Liver (tissue), 9 donors: ENCODE measurements around the gene AFMID. TPM values are rescaled to one million over a fixed set of nuclear protein-coding genes. Genes with fewer than 3 reads are reported as not detected.
A peak's percentile ranks its signal among the peaks of the same experiment; 100 is the strongest.

Experiments
- DNase-seq: peaks from one replicate; pipeline ENCODE4 v3.0.0-alpha.2; 2017; ENCODE audit warnings: low spot score
- H3K27ac ChIP-seq, 2 donors: one replicate each; pipeline ENCODE4 v1.7.0; 2013; ENCODE audit warnings: inconsistent platforms in 2 of 2, low read length in 2 of 2, control low read depth in 1 of 2, low read depth in 1 of 2, mild to moderate bottlenecking in 1 of 2
- H3K27me3 ChIP-seq, 4 donors: one replicate each; pipeline versions ENCODE4 v1.6.1 to v1.7.0; 2013; ENCODE audit warnings: low read length in 3 of 4, inconsistent platforms in 1 of 4, mild to moderate bottlenecking in 1 of 4, moderate library complexity in 1 of 4; ENCODE audit not compliant: control insufficient read depth in 4 of 4, insufficient read depth in 4 of 4
- H3K36me3 ChIP-seq, 4 donors: one replicate each; pipeline versions ENCODE4 v1.6.1 to v1.7.0; 2013; ENCODE audit warnings: low read length in 3 of 4, mild to moderate bottlenecking in 3 of 4, low read depth in 1 of 4, moderate library complexity in 1 of 4; ENCODE audit not compliant: control insufficient read depth in 4 of 4, insufficient read depth in 3 of 4
- H3K4me1 ChIP-seq, 4 donors: one replicate each; pipeline versions ENCODE4 v1.6.1 to v1.7.0; 2013; ENCODE audit warnings: low read length in 3 of 4, mild to moderate bottlenecking in 3 of 4, moderate library complexity in 1 of 4; ENCODE audit not compliant: control insufficient read depth in 4 of 4, insufficient read depth in 4 of 4
- H3K4me3 ChIP-seq, 3 donors: one replicate each; pipeline versions ENCODE4 v1.6.1 to v1.7.0; 2013; ENCODE audit warnings: low read length in 3 of 3, control low read depth in 1 of 3, low read depth in 1 of 3, mild to moderate bottlenecking in 1 of 3
- H3K9ac ChIP-seq, 2 donors: one replicate each; pipeline ENCODE4 v1.7.0; 2013; ENCODE audit warnings: low read length in 2 of 2, mild to moderate bottlenecking in 2 of 2, moderate library complexity in 2 of 2, control low read depth in 1 of 2, low read depth in 1 of 2
- H3K9me3 ChIP-seq, 4 donors: one replicate each; pipeline versions ENCODE4 v1.6.1 to v1.7.0; 2013; ENCODE audit warnings: low read length in 3 of 4; ENCODE audit not compliant: control insufficient read depth in 4 of 4
- ATF3 ChIP-seq: IDR thresholded peaks from 2 replicates; pipeline ENCODE4 v1.6.1; 2016; ENCODE audit warnings: antibody characterized with exemption
- CTCF ChIP-seq: fragments of 150-350 bp; IDR thresholded peaks from 2 replicates; pipeline ENCODE4 v1.5.1; 2017; ENCODE audit warnings: improper control_type of control experiment, low read depth, low read length; ENCODE audit not compliant: missing input control
- EGR1 ChIP-seq, 2 donors: IDR thresholded peaks; 2 replicates each; pipeline ENCODE4 v1.6.1; 2016 to 2018; ENCODE audit warnings: antibody characterized with exemption in 2 of 2, low read depth in 2 of 2
- FOXA1 ChIP-seq: IDR thresholded peaks from 2 replicates; pipeline ENCODE4 v1.6.1; 2016; ENCODE audit warnings: antibody characterized with exemption
- FOXA2 ChIP-seq: IDR thresholded peaks from 2 replicates; pipeline ENCODE4 v1.6.1; 2016; ENCODE audit warnings: antibody characterized with exemption
- GABPA ChIP-seq, 2 donors: IDR thresholded peaks in 1 of 2; conservative IDR thresholded peaks in 1 of 2; 2 replicates each; pipeline ENCODE4 v1.6.1; 2016; ENCODE audit warnings: antibody characterized with exemption in 2 of 2, mild to moderate bottlenecking in 1 of 2, moderate library complexity in 1 of 2
- HNF4A ChIP-seq, 2 donors: conservative IDR thresholded peaks; 2 replicates each; pipeline ENCODE4 v1.6.1; 2016; ENCODE audit warnings: antibody characterized with exemption in 2 of 2, mild to moderate bottlenecking in 2 of 2
- HNF4G ChIP-seq: IDR thresholded peaks from 2 replicates; pipeline ENCODE4 v1.6.1; 2016; ENCODE audit warnings: antibody characterized with exemption
- JUND ChIP-seq, 2 donors: IDR thresholded peaks; 2 replicates each; pipeline ENCODE4 v1.6.1; 2016; ENCODE audit warnings: antibody characterized with exemption in 2 of 2
- MAX ChIP-seq: IDR thresholded peaks from 2 replicates; pipeline ENCODE4 v1.6.1; 2016; ENCODE audit warnings: antibody characterized with exemption
- NR2F2 ChIP-seq: IDR thresholded peaks from 2 replicates; pipeline ENCODE4 v1.6.1; 2016; ENCODE audit warnings: antibody characterized with exemption
- RAD21 ChIP-seq, 2 donors: IDR thresholded peaks; 2 replicates each; pipeline ENCODE4 v1.6.1; 2016; ENCODE audit warnings: antibody characterized with exemption in 2 of 2, mild to moderate bottlenecking in 2 of 2
- REST ChIP-seq: IDR thresholded peaks from 2 replicates; pipeline ENCODE4 v1.6.1; 2016; ENCODE audit warnings: antibody characterized with exemption, mild to moderate bottlenecking
- RXRA ChIP-seq, 2 donors: IDR thresholded peaks; 2 replicates each; pipeline ENCODE4 v1.6.1; 2017 to 2018; ENCODE audit warnings: antibody characterized with exemption in 2 of 2, mild to moderate bottlenecking in 1 of 2
- SP1 ChIP-seq: IDR thresholded peaks from 2 replicates; pipeline ENCODE4 v1.6.1; 2018; ENCODE audit warnings: antibody characterized with exemption, mild to moderate bottlenecking
- TAF1 ChIP-seq: conservative IDR thresholded peaks from 2 replicates; pipeline ENCODE4 v1.6.1; 2016; ENCODE audit warnings: antibody characterized with exemption, mild to moderate bottlenecking
- YY1 ChIP-seq: IDR thresholded peaks from 2 replicates; pipeline ENCODE4 v1.6.1; 2016; ENCODE audit warnings: antibody characterized with exemption, mild to moderate bottlenecking
- ZBTB33 ChIP-seq: IDR thresholded peaks from 2 replicates; pipeline ENCODE4 v1.6.1; 2016; ENCODE audit warnings: antibody characterized with exemption
- WGBS: extraction: QIAGEN DNeasy Blood & Tissue Kit; methylation state at CpG from one replicate; pipeline ENCODE4 v1.1.7; 2013; 5-methylcytosine and 5-hydroxymethylcytosine counted together
- polyA plus RNA-seq, 2 donors: library from polyadenylated mRNA; stranded (reverse) in 1 of 2; unstranded in 1 of 2; fragments of 200-250 nt in 1 of 2; fragments of >200 nt in 1 of 2; fragmentation: Nextera tagmentation in 1 of 2; extraction: Ambion mirVana in 1 of 2; gene quantifications; one replicate each; pipeline versions ENCODE4 v1.2.1 to v1.2.3, GENCODE V29; 2013 to 2015
- total RNA-seq, 2 donors: library from RNA; depleted of rRNA; stranded (reverse); fragments of >200 nt; gene quantifications; one replicate each; pipeline ENCODE4 v1.2.3, GENCODE V29; 2014
- donor health status: healthy.
- donor health status: healthy.
- donor health status: healthy.
- donor health status: healthy.
- donor health status: healthy.

The AFMID gene
- total and polyA plus RNA-seq, 4 donors, result 73.4 to 201 (median 138) TPM

- no peak for TF ChIP-seq NR2F2
- TF ChIP-seq FOXA1, result no peak
- TF ChIP-seq JUND (IDR thresholded peaks at IDR 0.05), result no peak
- TF ChIP-seq ATF3, result no peak
- TF ChIP-seq EGR1 (IDR thresholded peaks at IDR 0.05; ENCODE audit: low read depth in 2 of 2), result no peak
- no peak for TF ChIP-seq SP1
- no peak for TF ChIP-seq HNF4A (conservative IDR thresholded peaks at IDR 0.05)
- TF ChIP-seq YY1, result no peak
- TF ChIP-seq MAX, result no peak
- no peak for TF ChIP-seq FOXA2
- no peak for TF ChIP-seq RXRA (IDR thresholded peaks at IDR 0.05)
- TF ChIP-seq REST, result no peak
Measured at GRCh38 chr17:78146881-78147280, 40.3 kb upstream of the AFMID start.

GRCh38 chr17:78147315-78147998, 39.7 kb upstream of the AFMID start:
- Histone ChIP-seq H3K9me3 (no peaks in the 10 kb centered on the region), H3K27ac (no peak overlapping the region), H3K4me3 (no peak overlapping the region), H3K9ac (no peak overlapping the region), H3K4me1 (peaks cover 8 to 27% (median 19%) of the 10 kb centered on the region in 4 donors), H3K27me3 (no peaks in the 10 kb centered on the region), H3K36me3 (no peaks in the 10 kb centered on the region)
- DNase-seq, result peak; percentile 34
- TF ChIP-seq RXRA (IDR thresholded peaks at IDR 0.05), result no peak
- TF ChIP-seq CTCF, result no peak
- TF ChIP-seq FOXA1, result no peak
- TF ChIP-seq FOXA2, result no peak
- no peak for TF ChIP-seq GABPA (IDR thresholded peaks at IDR 0.05 in 1 of 2, conservative IDR thresholded peaks at IDR 0.05 in 1 of 2)
- no peak for TF ChIP-seq TAF1
- TF ChIP-seq EGR1 (IDR thresholded peaks at IDR 0.05; ENCODE audit: low read depth in 2 of 2), result no peak
- no peak for TF ChIP-seq REST
- TF ChIP-seq HNF4G, result no peak
- no peak for TF ChIP-seq JUND (IDR thresholded peaks at IDR 0.05)
- TF ChIP-seq ZBTB33, result no peak
- TF ChIP-seq MAX, result no peak
- TF ChIP-seq YY1, result no peak
- no peak for TF ChIP-seq RAD21 (IDR thresholded peaks at IDR 0.05)
- WGBS, result 75% methylated on average over 8 of the region's 8 CpGs

More at GRCh38 chr17:78146881-78147280, 40.3 kb upstream of the AFMID start:
- no peaks in the 10 kb centered on the region for H3K27me3 ChIP-seq
- H3K9ac ChIP-seq, result no peak overlapping the region
- no peak overlapping the region for H3K27ac ChIP-seq
- no peaks in the 10 kb centered on the region for H3K36me3 ChIP-seq
- DNase-seq, result no peak
- no peak overlapping the region for H3K4me3 ChIP-seq
- no peaks in the 10 kb centered on the region for H3K9me3 ChIP-seq
- H3K4me1 ChIP-seq, result peaks cover 8 to 27% (median 19%) of the 10 kb centered on the region in 4 donors
- WGBS, result 88% methylated on average over 6 of the region's 6 CpGs
